Stimulated activated naive CD4-positive, alpha-beta T cell (primary cell): ENCODE measurements around the gene B9D1.

Experiments
- DNase-seq, 6 experiments: peaks; one replicate each; lab custom pipeline; 2025; lab: John Stamatoyannopoulos, UW

Gene B9D1

DNA sequence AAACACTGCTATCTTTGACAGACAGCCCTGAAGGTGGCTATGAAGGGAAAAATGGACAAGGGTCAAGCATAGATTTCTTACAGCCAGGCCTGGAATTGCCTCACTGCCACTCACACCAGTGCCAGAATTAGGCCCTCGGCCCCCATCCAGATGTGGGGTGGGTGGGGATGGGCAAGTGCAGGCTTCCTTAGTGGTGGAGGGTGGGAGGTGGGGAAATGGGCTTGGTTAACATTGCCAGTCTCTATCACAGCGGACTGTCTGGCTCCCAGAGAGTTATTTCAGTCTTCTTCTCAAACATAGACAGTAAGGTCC lies 24.9 kb downstream of the B9D1 start:
- no peak for DNase-seq

- DNase-seq = no peak
Measured at GRCh38 chr17:19336938-19337711, 25.4 kb downstream of the B9D1 start.

DNA sequence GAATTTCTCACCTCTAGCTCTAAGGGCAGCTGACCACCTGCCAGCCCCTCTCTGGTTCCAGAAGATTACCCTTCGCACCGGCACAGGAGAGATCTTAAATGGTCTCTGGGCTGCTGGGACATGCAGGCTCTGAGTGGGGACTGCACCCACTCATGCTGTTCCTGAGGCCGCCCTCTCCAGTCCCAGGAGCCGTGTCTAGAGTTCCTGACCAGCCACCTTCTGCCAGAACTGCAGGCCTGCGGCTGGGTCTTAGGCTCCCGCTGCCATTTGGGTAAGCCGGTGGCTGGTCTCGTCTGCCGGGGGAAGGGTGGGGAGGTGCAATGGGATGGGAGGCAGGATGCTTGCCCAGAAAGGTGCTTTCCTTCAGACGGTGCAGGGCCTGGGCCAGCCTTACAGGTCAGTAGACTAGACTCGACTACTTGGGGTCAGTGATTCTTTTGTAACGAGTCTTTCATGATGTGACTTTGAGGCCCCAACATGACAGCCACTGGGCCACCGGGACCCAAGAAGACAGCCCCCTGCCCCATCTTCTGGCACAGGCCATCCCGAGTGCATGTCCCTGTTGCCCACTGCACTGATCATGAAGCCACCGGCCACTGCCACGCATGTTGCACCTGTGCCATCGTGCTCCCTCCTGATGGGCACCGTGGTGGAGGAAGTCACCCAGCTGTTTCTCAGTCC lies 26.4 kb downstream of the B9D1 start:
- DNase-seq = no peak

DNA sequence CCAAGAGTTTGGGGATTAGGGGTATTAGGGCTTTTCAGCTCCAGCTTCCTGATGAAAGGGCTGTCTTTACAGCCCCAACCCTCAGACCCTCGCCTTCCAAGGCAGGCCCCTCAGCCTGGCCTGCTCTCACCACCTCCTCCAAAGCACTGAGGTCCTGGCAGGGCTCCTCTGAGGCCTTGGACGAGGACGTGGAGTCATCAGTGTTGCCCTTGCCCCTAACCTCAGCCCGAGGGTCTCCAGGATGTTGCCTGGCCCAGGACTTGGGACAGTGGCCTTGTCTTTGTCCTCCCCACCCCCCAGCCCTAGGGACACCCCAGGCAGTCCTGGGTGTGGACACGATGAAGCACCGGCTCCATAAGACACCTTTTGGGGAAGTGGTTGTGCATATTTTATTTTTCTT lies 28.2 kb downstream of the B9D1 start:
- DNase-seq = no peak

GRCh38 chr17:19333736-19334290 lies 28.7 kb downstream of the B9D1 start:
- DNase-seq = no peak

- no peak for DNase-seq
Measured at GRCh38 chr17:19333132-19333440, 29.4 kb downstream of the B9D1 start.

GRCh38 chr17:19332371-19333131 lies 30.0 kb downstream of the B9D1 start:
- no peak for DNase-seq

DNA sequence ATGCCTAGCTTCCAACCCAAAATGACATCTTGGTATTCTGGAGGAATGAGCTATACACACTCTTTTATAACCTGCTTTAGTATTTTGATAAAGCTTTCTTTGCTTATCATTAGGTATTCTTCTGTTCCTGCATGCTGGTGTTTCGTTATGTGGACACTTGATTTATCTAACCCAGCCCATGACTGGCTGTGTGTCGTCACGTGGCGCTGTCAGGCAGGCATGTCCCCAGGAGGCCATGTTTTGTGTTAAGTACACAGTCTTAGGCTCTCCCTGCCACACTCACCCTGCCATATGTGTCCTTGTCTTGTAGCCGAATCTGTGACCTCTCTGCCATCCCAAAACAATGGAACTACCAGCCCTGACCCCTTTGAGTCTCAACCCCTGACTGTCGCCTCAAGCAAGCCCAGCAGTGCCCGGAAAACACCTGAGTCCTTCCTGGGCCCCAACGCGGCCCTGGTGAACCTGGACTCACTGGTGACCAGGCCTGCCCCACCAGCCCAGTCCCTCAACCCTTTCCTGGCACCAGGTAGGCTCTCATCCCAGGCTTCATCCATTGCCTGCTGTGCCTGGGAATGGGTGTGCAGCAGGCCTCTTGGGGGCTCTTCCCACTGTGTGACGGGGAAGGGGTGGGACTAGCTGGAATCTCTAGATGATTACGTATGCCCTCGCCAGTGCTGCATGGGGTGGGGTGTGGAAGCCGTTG lies 30.8 kb downstream of the B9D1 start:
- DNase-seq = no peak

- no peak for DNase-seq
Measured at GRCh38 chr17:19331134-19331533, 31.4 kb downstream of the B9D1 start.

DNA sequence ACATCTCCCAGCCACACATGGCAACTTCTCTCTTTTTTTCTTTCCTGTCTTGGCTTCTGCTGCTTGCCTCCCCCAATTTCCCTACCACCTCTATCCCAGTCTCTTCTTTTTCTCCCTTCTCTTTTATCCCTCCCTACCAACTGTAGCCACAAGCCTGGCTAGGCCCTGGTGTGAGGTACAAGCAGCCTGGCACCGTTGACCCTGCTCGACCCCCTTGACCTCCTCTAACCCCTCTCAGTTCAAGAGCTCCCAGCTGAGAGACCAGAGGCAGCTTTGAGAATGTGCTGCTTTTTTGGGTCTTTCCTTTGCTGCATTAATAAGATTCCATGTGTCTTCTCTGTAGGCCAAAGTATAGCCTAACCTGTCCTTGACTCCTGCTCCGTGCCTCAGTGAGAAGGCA lies 32.3 kb downstream of the B9D1 start:
- DNase-seq = no peak

- no peak for DNase-seq
Measured at GRCh38 chr17:19329839-19330238, 32.7 kb downstream of the B9D1 start.

GRCh38 chr17:19329136-19329535 lies 33.4 kb downstream of the B9D1 start:
- no peak for DNase-seq

GRCh38 chr17:19328441-19329061 lies 34.0 kb downstream of the B9D1 start:
- no peak for DNase-seq

- DNase-seq = no peak
Measured at GRCh38 chr17:19327031-19327783, 35.3 kb downstream of the B9D1 start.

GRCh38 chr17:19325542-19325941 lies 37.0 kb downstream of the B9D1 start:
- no peak for DNase-seq

- DNase-seq = no peak
Measured at GRCh38 chr17:19322861-19323260, 39.7 kb downstream of the B9D1 start.

DNA sequence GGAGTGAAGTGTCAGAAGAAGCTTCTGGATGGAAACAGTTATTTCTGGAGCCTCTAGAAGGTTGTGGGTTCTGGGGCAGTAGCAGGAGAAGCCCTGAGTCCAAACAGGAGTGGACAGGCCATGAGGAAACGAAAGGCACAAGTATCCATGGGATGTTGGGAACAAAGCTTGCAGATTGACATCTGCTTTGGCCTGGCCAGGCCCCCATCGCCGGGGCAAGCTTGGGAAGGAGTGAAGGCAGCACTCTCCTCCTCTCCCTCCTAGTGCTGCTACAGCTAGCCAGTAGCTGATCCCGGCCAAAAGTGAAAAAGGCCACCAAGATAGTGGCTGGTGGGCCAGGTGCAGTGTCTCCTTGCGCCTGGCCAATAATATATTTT lies 40.4 kb downstream of the B9D1 start:
- no peak for DNase-seq

DNA sequence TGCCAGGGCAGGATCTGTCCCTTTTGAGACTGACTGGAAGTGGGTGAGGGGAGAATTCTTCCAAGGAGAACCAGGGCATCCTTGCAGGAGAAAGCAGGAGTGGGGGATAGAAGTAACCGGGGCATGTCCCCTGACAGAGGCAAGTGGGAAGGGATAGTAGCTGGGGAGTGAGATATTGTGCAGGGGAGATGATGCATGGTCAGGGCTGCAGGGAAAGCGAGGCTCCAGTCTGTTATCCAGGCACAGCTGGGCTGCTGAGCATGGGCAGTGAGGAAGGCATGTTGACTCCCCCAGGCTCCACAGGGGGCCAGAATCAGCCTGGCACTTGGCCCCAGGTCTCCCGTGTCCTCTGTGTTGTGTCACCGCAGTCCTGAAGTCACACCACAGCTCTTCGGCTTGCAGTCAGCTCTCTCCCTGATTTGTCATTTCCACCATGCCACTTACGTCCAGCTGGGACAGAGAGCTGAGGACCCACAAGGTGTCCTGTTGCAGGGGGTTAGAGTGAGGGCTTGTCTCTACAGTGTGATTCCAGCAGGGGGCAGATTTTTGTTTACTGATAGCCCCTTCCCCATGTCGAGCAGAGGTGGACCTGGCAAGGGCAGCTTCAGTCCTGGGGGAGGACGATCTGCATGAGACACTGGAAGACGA lies 40.9 kb downstream of the B9D1 start:
- DNase-seq = no peak

DNA sequence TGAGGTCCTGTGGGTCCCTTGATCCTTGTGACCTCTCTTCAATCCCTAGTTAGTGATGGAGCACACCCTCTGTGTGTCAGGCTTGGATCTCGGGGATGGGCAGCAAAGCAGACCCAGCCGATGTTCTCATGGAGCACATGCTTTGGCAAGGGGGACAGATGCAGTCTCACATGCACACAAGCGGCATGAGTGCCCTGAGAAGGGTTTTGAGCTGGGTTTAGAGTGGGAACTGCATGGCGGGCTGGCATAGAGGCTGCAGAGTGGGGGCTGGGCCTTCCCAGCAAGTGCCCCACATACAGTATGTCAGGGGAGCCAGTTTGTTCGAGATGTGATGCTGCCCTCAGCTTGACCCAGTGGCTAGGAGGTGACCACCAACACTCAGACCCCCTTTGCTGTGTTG lies 41.6 kb downstream of the B9D1 start:
- no peak for DNase-seq

DNA sequence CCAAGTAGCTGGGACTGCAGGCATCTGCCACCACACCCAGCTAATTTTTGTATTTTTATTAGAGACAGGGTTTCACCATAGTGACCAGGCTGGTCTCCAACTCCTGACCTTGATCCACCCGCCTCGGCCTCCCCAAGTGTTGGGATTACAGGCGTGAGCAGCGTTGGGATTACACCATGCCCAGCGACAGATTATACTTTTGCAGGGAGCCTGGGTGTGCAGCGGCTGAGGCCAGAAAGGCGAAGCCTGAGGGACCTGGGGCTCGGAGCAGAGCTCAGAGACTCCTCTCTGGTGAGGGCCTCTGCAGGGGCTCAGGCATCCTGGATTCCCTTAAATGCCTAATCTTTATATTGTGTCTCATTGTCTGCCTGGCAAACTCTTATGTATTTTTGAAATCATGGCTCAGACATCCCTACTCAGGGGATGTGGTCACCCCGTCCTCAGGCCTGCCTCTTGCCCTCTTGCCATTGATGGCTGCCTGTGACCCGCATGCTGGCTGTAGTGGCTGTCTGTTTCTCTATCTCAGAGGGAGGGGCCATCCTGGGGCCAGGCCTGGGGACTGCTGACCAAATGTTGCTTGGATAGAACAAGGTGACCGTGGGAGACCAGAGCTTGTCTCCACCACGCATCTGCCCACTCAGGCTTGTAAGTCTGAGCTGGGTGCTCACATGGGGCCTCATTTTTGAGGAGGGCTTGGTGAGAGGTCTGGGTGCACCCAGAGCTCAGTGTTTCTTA lies 42.6 kb downstream of the B9D1 start:
- DNase-seq = no peak
